Measurements from ENCODE around the gene CDK3. TPM values are rescaled to one million over a fixed set of nuclear protein-coding genes. Genes with fewer than 3 reads are reported as not detected.

The CDK3 gene
- total and polyA plus RNA-seq, 9 of the 15 experiments (the other 6 are each of a cell fraction or from before 2014, with no cell fraction given), result 0.55 to 8.2 (median 4.7) TPM

- no peak for TF ChIP-seq NCOA4 (IDR thresholded peaks at IDR 0.05; ENCODE audit: partially characterized antibody)
- TF ChIP-seq SIX5 (IDR thresholded peaks at IDR 0.05; ENCODE audit: borderline replicate concordance in 1 of 2, insufficient read depth in 1 of 2, low read depth in 1 of 2, low read length in 2 of 2), result no peak
- TF ChIP-seq KAT7 (CRISPR knock-in tag; IDR thresholded peaks at IDR 0.05; ENCODE audit: borderline replicate concordance), result no peak
Observed at GRCh38 chr17:76004750-76005262, 4.2 kb downstream of the CDK3 start (continued).

DNA sequence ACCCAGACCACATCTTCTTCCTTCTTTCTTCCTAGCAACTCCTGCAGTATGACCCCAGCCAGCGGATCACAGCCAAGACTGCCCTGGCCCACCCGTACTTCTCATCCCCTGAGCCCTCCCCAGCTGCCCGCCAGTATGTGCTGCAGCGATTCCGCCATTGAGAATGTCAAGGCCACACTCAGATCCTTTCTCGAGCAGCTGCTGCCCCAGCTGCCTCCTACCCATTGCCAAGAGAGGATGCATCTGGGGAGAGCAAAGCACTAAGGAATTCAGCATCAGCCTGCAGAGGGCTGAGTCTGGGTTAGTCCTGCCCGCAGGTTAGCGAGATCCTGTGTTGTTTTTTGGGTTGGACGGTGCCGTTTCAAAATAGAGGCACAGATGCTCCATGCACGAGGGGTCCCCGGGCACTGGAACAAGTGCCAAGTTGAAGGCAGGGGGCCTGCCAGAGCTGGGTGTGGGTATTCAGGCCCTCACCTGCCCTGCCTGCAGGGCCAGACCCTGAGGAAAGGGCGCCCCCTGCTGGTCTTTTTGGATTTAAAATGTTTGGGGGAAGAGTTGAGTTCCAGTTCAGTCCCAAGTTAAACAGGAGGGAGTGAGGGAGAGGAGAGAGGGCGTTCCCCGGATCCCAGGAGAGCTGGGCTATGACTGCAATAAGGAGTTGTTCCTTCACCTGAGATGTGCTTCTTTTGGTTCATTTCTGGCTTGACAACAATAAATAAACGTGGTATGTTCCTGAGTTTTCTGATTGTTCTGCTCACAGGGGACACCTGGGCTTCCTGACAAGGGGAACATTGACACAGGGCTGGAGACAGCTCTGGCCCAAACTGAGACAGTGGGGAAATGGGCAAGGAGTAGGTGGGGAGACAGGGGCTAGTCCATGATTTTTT lies 4.9 kb downstream of the CDK3 start:
- in situ Hi-C loops (cut with MboI), result loop anchor here (5.0 to 10.0 kb wide), 3 partner anchors 98 to 287 kb away; a partner anchor contains a TSS
- CTCF ChIA-PET (ENCODE audit: low intra/inter-chr PET ratio), result interaction anchor here (0.9 to 3.7 kb wide), 3 partner anchors 100 to 252 kb away, joined by 3 to 47 read pairs (median 5); partner anchors contain the start of genes GALK1 and MRPL38
- BruUV-seq (replicated peaks), result no TSS peak
- Histone ChIP-seq H3K9me3 (replicated peaks; ENCODE audit: control insufficient read depth, insufficient read depth, low read depth, low read length) (no peaks in the 10 kb centered on the region), H4K20me1 (replicated peaks; ENCODE audit: control insufficient read depth, insufficient read depth, low read length) (no peaks in the 10 kb centered on the region), H3K4me1 (replicated peaks in 1 of 2; ENCODE audit: control insufficient read depth in 2 of 2, insufficient read depth in 2 of 2, low read length in 2 of 2) (peaks cover 0 to 45% of the 10 kb centered on the region in 2 experiments; a peak in 3 of 5 replicates), H2AFZ (ENCODE audit: low read depth, low read length) (no peak overlapping the region), H3K27me3 (ENCODE audit: control insufficient read depth in 2 of 2, insufficient read depth in 2 of 2, low read length in 2 of 2) (peaks cover 31 to 34% of the 10 kb centered on the region in 2 experiments), H3K4me2 (ENCODE audit: insufficient read depth, low read length) (no peak overlapping the region), H3K9me1 (ENCODE audit: control insufficient read depth, insufficient read depth, low read length) (no peaks in the 10 kb centered on the region), H3K36me3 (ENCODE audit: control insufficient read depth, insufficient read depth, low read length) (peaks cover 11% of the 10 kb centered on the region; the same call in 2 of the 3 replicates), H3K79me2 (ENCODE audit: control insufficient read depth, insufficient read depth, low read length) (no peaks in the 10 kb centered on the region), H3K9ac (ENCODE audit: insufficient read depth in 1 of 2, low read depth in 2 of 2, low read length in 2 of 2) (peak overlapping the region in 1 of 2 experiments; percentile 70; a peak in 2 of 4 replicates), H3K4me3 (no peak overlapping the region), H3K27ac (ENCODE audit: extremely low read depth, low read depth, low read length) (no peak overlapping the region)
- ATAC-seq, result peak; percentile 89
- WGBS (ENCODE audit: insufficient coverage, low coverage, missing lambda C conversion rate), result 32% methylated on average over 12 of the region's 16 CpGs
- peak; percentile 79 to 89 (median 81) for DNase-seq (ENCODE audit: extremely low read depth in 1 of 4, low spot score in 3 of 4)
- peak; percentile 89 for FAIRE-seq
- intact Hi-C loops (cut with micrococcal nuclease), result loop anchor here (1.0 to 10.0 kb wide), 2 partner anchors 100 to 251 kb away; no protein-coding TSS in a partner anchor
- POLR2A ChIA-PET, result interaction anchor here (1.2 to 1.8 kb wide), 3 partner anchors 8 to 230 kb away, joined by 3 to 7 read pairs (median 3); no protein-coding TSS in a partner anchor
- TF ChIP-seq TBP (optimal IDR thresholded peaks at IDR 0.05; ENCODE audit: low read depth, low read length) (no peak), HCFC1 (IDR thresholded peaks at IDR 0.05; ENCODE audit: low read depth, low read length) (no peak), GABPA (tag; conservative IDR thresholded peaks at IDR 0.05; ENCODE audit: low read depth) (no peak), TARDBP (IDR thresholded peaks at IDR 0.05) (0 out of 2 replicates have a peak, but pooled peaks have one; percentile 18), TEAD4 (IDR thresholded peaks at IDR 0.05; ENCODE audit: low read length) (no peak), TEAD4 (CRISPR knock-in tag; IDR thresholded peaks at IDR 0.05; ENCODE audit: borderline replicate concordance) (no peak), ZNF121 (CRISPR knock-in tag; conservative IDR thresholded peaks at IDR 0.05) (no peak), RBBP5 (IDR thresholded peaks at IDR 0.05; ENCODE audit: borderline replicate concordance, insufficient read depth, low read length, poor library complexity, severe bottlenecking) (no peak), PCBP1 (IDR thresholded peaks at IDR 0.05; ENCODE audit: low read depth, low read length, poor library complexity, severe bottlenecking) (no peak), TFAP4 (CRISPR knock-in tag; IDR thresholded peaks at IDR 0.05; ENCODE audit: borderline replicate concordance) (peak; percentile 21; the same call in 1 of the 2 replicates), EWSR1 (IDR thresholded peaks at IDR 0.05; ENCODE audit: borderline replicate concordance, low read depth, partially characterized antibody) (no peak), ARID2 (IDR thresholded peaks at IDR 0.05) (peak; percentile 94), ELF4 (CRISPR knock-in tag; IDR thresholded peaks at IDR 0.05) (no peak), SRSF7 (optimal IDR thresholded peaks at IDR 0.05; ENCODE audit: low read depth, low read length) (no peak), NFE2L1 (tag; IDR thresholded peaks at IDR 0.05; ENCODE audit: borderline replicate concordance, low read depth) (no peak), RFX1 (IDR thresholded peaks at IDR 0.05) (no peak)

Data from K562 (cell line).